Immature natural killer cell (primary cell): ENCODE measurements around the gene SPRED2. TPM values are rescaled to one million over a fixed set of nuclear protein-coding genes. Genes with fewer than 3 reads are reported as not detected.

Experiments
- DNase-seq, 3 donors: peaks; one replicate each; pipeline ENCODE4 v3.0.0; 2022; ENCODE audit warnings: mixed read lengths in 1 of 3
- H3K27ac Mint-ChIP-seq, 6 donors: one replicate each; pipeline ENCODE4 v1.8.0; 2020; ENCODE audit warnings: mixed read lengths in 6 of 6, mild to moderate bottlenecking in 5 of 6, inconsistent platforms in 4 of 6, moderate library complexity in 3 of 6
- H3K27me3 Mint-ChIP-seq, 3 donors: one replicate each; pipeline ENCODE4 v1.8.0; 2020 to 2021; ENCODE audit warnings: low read depth in 3 of 3, mild to moderate bottlenecking in 3 of 3, mixed read lengths in 3 of 3, moderate library complexity in 3 of 3, inconsistent platforms in 1 of 3
- H3K36me3 Mint-ChIP-seq, 3 donors: one replicate each; pipeline ENCODE4 v1.8.0; 2020; ENCODE audit warnings: mixed read lengths in 3 of 3, inconsistent platforms in 2 of 3, mild to moderate bottlenecking in 2 of 3
- H3K4me1 Mint-ChIP-seq, 2 donors: one replicate each; pipeline ENCODE4 v1.8.0; 2020; ENCODE audit warnings: inconsistent platforms in 2 of 2, mild to moderate bottlenecking in 2 of 2, mixed read lengths in 2 of 2, moderate library complexity in 1 of 2
- H3K4me3 Mint-ChIP-seq, 5 donors: one replicate each; pipeline ENCODE4 v1.8.0; 2020; ENCODE audit warnings: mild to moderate bottlenecking in 5 of 5, mixed read lengths in 5 of 5, inconsistent platforms in 3 of 5, moderate library complexity in 3 of 5
- H3K9me3 Mint-ChIP-seq, 6 donors: one replicate each; pipeline ENCODE4 v1.8.0; 2020; ENCODE audit warnings: mild to moderate bottlenecking in 6 of 6, mixed read lengths in 6 of 6, inconsistent platforms in 4 of 6, moderate library complexity in 3 of 6
- polyA plus RNA-seq, 3 donors: library from polyadenylated mRNA; unstranded; fragments of 300-500 nt; fragmentation: Illumina TruSeq; gene quantifications; one replicate each; pipeline ENCODE4 v1.2.3, GENCODE V29; 2021

Gene SPRED2
- polyA plus RNA-seq, 3 donors from 2014 or later, result 0.67 to 1.4 TPM; not detected in 1

GRCh38 chr2:65397122-65397521 lies 35.3 kb downstream of the SPRED2 start:
- Mint-ChIP-seq H3K4me1 (peaks cover 29 to 46% of the 10 kb centered on the region in 2 donors), H3K4me3 (peak overlapping the region; percentile 5 to 48 (median 41)), H3K9me3 (no peaks in the 10 kb centered on the region), H3K27ac (peak overlapping the region in 3 of 6 donors; percentile 23 to 63 (median 27)), H3K27me3 (peaks cover 2 to 6% (median 4%) of the 10 kb centered on the region in 3 donors), H3K36me3 (no peaks in the 10 kb centered on the region)
- DNase-seq, result peak in 2 of 3 donors; percentile 20 to 31

DNA sequence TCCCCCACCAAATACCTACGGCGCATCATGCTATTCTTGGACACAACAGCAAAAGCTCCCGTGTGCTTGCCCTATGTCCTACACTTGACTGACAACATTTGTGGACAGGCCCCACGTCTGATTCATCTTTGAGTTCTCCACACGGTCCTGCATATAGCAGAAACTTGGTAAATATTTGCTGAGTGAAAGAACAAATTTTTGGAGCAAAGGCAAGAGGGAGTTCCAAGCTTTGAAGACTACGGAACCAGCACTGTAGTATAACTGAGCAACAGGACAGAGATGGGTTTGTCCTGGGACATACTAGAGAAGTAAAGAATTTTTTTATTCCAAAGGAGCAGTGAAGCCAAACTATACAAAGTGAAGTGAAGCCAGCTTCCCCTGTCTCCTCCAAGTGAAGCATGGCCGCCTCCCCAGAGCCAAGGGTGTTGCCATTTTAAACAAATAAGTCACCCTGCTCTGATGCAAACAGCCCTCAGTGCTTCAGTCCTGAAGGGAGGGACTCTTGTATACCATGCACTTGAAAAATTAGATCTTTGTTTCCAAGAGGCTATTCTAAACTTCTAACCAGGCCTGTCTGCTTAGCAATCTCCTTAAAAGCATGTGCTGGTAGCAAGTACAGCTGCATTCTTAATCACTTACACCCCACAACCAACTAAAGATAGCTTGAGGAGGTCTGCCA lies 35.9 kb downstream of the SPRED2 start:
- peak overlapping the region in 1 of 5 donors; percentile 14 for H3K4me3 Mint-ChIP-seq
- DNase-seq, result no peak
- no peaks in the 10 kb centered on the region for H3K36me3 Mint-ChIP-seq
- H3K9me3 Mint-ChIP-seq, result no peaks in the 10 kb centered on the region
- no peak overlapping the region for H3K27ac Mint-ChIP-seq
- H3K4me1 Mint-ChIP-seq, result peaks cover 29 to 46% of the 10 kb centered on the region in 2 donors
- peaks cover 2 to 6% (median 4%) of the 10 kb centered on the region in 3 donors for H3K27me3 Mint-ChIP-seq

GRCh38 chr2:65395621-65396347 lies 36.6 kb downstream of the SPRED2 start:
- H3K4me3 Mint-ChIP-seq, result no peak overlapping the region
- peaks cover 2 to 6% (median 4%) of the 10 kb centered on the region in 3 donors for H3K27me3 Mint-ChIP-seq

GRCh38 chr2:65393743-65394422 lies 38.5 kb downstream of the SPRED2 start:
- peaks cover 2 to 6% (median 6%) of the 10 kb centered on the region in 3 donors for H3K27me3 Mint-ChIP-seq
- H3K4me1 Mint-ChIP-seq, result peaks cover 29 to 37% of the 10 kb centered on the region in 2 donors
- H3K9me3 Mint-ChIP-seq, result no peaks in the 10 kb centered on the region
- H3K36me3 Mint-ChIP-seq, result no peaks in the 10 kb centered on the region
- H3K27ac Mint-ChIP-seq, result no peak overlapping the region
- no peak overlapping the region for H3K4me3 Mint-ChIP-seq
- DNase-seq, result no peak

More at GRCh38 chr2:65395621-65396347, 36.6 kb downstream of the SPRED2 start:
- Mint-ChIP-seq H3K9me3 (no peaks in the 10 kb centered on the region), H3K4me1 (peaks cover 27 to 46% of the 10 kb centered on the region in 2 donors), H3K36me3 (no peaks in the 10 kb centered on the region), H3K27ac (no peak overlapping the region)
- no peak for DNase-seq

DNA sequence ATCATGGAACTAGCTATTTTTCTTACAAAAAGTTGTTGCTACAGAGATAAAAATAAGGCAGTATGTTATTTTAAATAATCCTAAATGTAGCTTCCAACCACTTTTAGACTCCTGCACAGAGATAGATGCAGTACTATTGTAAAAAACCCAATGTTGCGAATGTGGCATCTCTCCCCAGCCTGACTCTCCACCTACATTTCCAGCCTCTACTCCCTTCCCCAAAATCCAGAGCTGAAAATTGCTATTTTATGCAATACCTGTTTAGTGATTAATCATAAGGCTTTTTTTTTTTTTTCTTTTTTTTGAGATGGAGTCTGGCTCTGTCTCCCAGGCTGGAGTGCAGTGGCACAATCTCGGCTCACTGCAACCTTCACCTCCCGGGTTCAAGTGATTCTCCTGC lies 39.4 kb downstream of the SPRED2 start:
- Mint-ChIP-seq H3K4me1 (peaks cover 23 to 31% of the 10 kb centered on the region in 2 donors), H3K9me3 (no peaks in the 10 kb centered on the region), H3K27ac (no peak overlapping the region), H3K4me3 (no peak overlapping the region), H3K36me3 (no peaks in the 10 kb centered on the region), H3K27me3 (peaks cover 2 to 4% (median 2%) of the 10 kb centered on the region in 3 donors)
- no peak for DNase-seq

DNA sequence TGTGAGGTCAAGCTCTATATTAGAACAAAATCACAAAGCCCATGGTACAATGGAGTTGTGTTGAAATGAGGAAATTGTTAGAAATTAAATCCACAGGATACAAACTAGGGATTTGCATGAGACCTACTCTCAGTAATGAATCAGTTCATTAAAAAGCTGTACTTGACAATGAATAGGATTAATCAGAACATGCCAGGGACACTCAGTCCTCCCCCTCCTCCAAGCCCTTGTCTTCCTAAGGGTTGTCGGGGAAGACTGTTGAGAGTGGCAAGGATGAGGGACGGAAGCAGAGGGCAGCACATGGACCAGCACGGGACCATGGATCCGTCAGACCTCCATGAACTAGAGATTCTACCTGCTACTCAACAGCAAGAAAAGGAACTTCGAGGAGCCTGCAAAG lies 39.8 kb downstream of the SPRED2 start:
- Mint-ChIP-seq H3K27ac (no peak overlapping the region), H3K4me1 (peaks cover 18 to 26% of the 10 kb centered on the region in 2 donors)

DNA sequence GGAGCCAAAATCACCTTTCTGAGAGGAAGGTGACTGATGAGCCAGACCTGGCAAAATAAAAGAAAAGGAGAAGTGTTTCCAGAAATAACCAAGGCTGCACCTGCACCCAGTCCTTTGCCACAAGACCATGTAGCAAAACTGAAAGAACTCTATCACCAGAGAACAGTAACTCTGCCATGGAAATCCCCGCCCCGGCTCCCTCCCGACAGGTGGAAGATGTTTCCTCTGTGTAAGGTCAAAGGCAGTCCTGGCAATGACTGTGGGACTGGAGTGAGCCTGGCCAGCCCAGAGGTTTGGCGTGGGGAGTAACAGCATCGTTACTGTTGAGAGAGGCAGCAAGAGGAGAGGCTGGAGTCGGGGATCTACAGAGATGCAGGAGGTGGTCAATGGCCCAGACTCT lies 42.3 kb downstream of the SPRED2 start:
- Mint-ChIP-seq H3K36me3 (no peaks in the 10 kb centered on the region), H3K27ac (no peak overlapping the region), H3K27me3 (peaks cover 0 to 4% (median 4%) of the 10 kb centered on the region in 3 donors), H3K4me1 (peaks cover 1 to 2% of the 10 kb centered on the region in 2 donors), H3K4me3 (no peak overlapping the region), H3K9me3 (no peaks in the 10 kb centered on the region)
- DNase-seq, result no peak

More for the DNA sequence above, 39.8 kb downstream of the SPRED2 start:
- H3K27me3 Mint-ChIP-seq, result peaks cover 2 to 4% (median 2%) of the 10 kb centered on the region in 3 donors
- H3K36me3 Mint-ChIP-seq, result no peaks in the 10 kb centered on the region
- DNase-seq, result no peak
- H3K4me3 Mint-ChIP-seq, result no peak overlapping the region
- H3K9me3 Mint-ChIP-seq, result no peaks in the 10 kb centered on the region

GRCh38 chr2:65389476-65389875 lies 42.9 kb downstream of the SPRED2 start:
- H3K4me1 Mint-ChIP-seq, result peaks cover under 1 to 1% of the 10 kb centered on the region in 2 donors
- no peak for DNase-seq
- no peak overlapping the region for H3K27ac Mint-ChIP-seq
- no peak overlapping the region for H3K4me3 Mint-ChIP-seq
- peaks cover 0 to 4% (median 4%) of the 10 kb centered on the region in 3 donors for H3K27me3 Mint-ChIP-seq
- H3K9me3 Mint-ChIP-seq, result no peaks in the 10 kb centered on the region
- no peaks in the 10 kb centered on the region for H3K36me3 Mint-ChIP-seq

GRCh38 chr2:65388596-65389390 lies 43.6 kb downstream of the SPRED2 start:
- peaks cover 3 to 7% of the 10 kb centered on the region in 2 donors for H3K4me1 Mint-ChIP-seq
- H3K27me3 Mint-ChIP-seq, result peaks cover 0 to 6% (median 4%) of the 10 kb centered on the region in 3 donors
- H3K27ac Mint-ChIP-seq, result peak overlapping the region in 1 of 6 donors; percentile 14

DNA sequence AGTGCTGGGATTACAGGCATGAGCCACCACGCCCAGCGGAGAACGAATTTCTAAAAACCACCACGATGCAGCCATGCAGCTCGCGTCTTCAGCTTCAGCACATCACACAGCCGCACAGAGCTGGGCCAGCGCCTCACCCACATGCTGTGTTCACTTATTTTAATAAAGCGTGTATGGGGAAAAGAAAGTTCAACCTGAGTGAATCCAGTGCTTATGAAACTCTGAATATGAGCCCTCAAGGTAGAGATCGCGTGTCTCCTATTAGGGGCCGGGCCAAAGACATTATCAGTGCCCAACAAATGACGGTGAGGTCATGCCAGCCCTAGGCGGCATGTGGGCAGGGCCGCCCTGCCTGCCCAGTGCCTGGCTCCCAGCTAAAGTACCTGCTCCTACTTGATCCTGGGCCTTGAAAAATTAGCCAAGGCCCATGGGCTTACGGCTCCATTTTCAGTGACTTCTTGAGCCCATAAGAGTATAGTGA lies 44.3 kb downstream of the SPRED2 start:
- Mint-ChIP-seq H3K27ac (peak overlapping the region in 1 of 6 donors; percentile 14), H3K4me3 (no peak overlapping the region), H3K27me3 (peaks cover 0 to 4% (median 2%) of the 10 kb centered on the region in 3 donors), H3K36me3 (no peaks in the 10 kb centered on the region), H3K4me1 (peaks cover 9 to 14% of the 10 kb centered on the region in 2 donors), H3K9me3 (no peaks in the 10 kb centered on the region)
- DNase-seq, result no peak

More at GRCh38 chr2:65388596-65389390, 43.6 kb downstream of the SPRED2 start:
- DNase-seq, result no peak
- Mint-ChIP-seq H3K36me3 (no peaks in the 10 kb centered on the region), H3K4me3 (no peak overlapping the region), H3K9me3 (no peaks in the 10 kb centered on the region)

GRCh38 chr2:65386989-65387388 lies 45.4 kb downstream of the SPRED2 start:
- no peak overlapping the region for H3K27ac Mint-ChIP-seq
- H3K36me3 Mint-ChIP-seq, result no peaks in the 10 kb centered on the region
- H3K4me1 Mint-ChIP-seq, result peaks cover 17 to 25% of the 10 kb centered on the region in 2 donors
- peaks cover 0 to 8% (median 2%) of the 10 kb centered on the region in 3 donors for H3K27me3 Mint-ChIP-seq
- no peak for DNase-seq
- H3K4me3 Mint-ChIP-seq, result no peak overlapping the region
- no peaks in the 10 kb centered on the region for H3K9me3 Mint-ChIP-seq

DNA sequence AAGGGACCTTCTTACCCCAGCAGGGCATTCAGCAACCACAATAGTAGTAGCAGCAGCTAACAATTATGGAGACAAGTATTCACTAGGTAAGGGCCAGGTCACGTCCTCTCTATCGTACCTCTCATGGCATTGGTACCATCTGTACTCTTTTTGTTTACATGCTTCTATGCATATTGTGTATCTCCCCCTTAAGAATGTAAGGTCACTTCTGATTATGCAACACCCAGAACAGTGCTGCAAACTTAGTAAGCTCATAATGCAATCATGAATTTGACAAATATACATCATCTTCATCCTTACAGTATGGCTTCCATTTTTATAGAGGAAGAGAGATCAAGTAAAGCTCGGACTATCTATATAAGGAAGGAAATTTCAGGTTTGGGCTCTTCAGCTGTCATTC lies 46.1 kb downstream of the SPRED2 start:
- Mint-ChIP-seq H3K27me3 (peaks cover 0 to 8% (median 2%) of the 10 kb centered on the region in 3 donors), H3K27ac (no peak overlapping the region), H3K9me3 (no peaks in the 10 kb centered on the region), H3K4me1 (peaks cover 17 to 31% of the 10 kb centered on the region in 2 donors), H3K36me3 (no peaks in the 10 kb centered on the region), H3K4me3 (no peak overlapping the region)
- DNase-seq, result no peak
